PFSK-1 (cell line): ENCODE results near the gene TMEM272.

Source experiments
- FOXP2 ChIP-seq: optimal IDR thresholded peaks from 2 replicates; pipeline ENCODE3; 2011; ENCODE audit warnings: borderline replicate concordance, control low read depth, inconsistent platforms; ENCODE audit not compliant: insufficient read depth; ENCODE audit errors: extremely low read length, extremely low read depth
- POLR2AphosphoS5 ChIP-seq: IDR thresholded peaks from 2 replicates; pipeline ENCODE4 v1.6.1; 2012; ENCODE audit warnings: low read depth, mild to moderate bottlenecking, control low read depth, low read length, moderate library complexity
- SIN3A ChIP-seq: IDR thresholded peaks from 2 replicates; pipeline ENCODE4 v1.6.1; 2012; ENCODE audit warnings: mild to moderate bottlenecking, low read length, moderate library complexity, borderline replicate concordance; ENCODE audit not compliant: insufficient read depth
- TAF1 ChIP-seq: IDR thresholded peaks from 2 replicates; pipeline ENCODE4 v1.6.1; 2012; ENCODE audit warnings: low read length, control low read depth, borderline replicate concordance; ENCODE audit not compliant: insufficient read depth
- TF ChIP-seq, protein P1 (sequence below), 2 experiments: IDR thresholded peaks; 2 replicates each; pipeline versions ENCODE4 v1.6.1 to v1.8.0; 2011 to 2012; ENCODE audit warnings: low read depth in 2 of 2, low read length in 2 of 2, control low read depth in 1 of 2, inconsistent platforms in 1 of 2, mild to moderate bottlenecking in 1 of 2, moderate library complexity in 1 of 2; ENCODE audit not compliant: insufficient read depth in 1 of 2

TMEM272 gene

DNA sequence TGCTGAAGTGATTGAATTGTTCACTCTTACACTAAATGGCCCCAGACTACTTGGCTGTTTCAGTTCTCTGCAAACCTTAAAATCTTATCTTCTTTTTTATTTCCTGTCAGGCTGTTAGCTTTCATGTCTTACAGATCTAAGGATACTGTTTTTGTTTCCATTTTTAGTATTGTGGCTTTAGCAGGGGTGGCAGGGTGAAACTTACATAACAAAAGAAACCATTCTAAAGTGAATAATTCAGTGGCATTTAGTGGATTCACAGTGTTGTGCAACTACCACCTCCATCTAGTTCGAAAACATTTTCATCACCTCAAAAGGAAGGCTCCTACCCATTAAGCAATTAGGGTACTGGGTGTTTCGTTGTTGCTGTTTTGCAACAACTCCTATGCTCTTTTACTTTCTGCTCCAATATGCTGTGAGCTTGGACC is 19.8 kb downstream of the TMEM272 start:
- no peak for TF ChIP-seq POLR2AphosphoS5
- TF ChIP-seq FOXP2: no peak
- TF ChIP-seq, protein P1, sequence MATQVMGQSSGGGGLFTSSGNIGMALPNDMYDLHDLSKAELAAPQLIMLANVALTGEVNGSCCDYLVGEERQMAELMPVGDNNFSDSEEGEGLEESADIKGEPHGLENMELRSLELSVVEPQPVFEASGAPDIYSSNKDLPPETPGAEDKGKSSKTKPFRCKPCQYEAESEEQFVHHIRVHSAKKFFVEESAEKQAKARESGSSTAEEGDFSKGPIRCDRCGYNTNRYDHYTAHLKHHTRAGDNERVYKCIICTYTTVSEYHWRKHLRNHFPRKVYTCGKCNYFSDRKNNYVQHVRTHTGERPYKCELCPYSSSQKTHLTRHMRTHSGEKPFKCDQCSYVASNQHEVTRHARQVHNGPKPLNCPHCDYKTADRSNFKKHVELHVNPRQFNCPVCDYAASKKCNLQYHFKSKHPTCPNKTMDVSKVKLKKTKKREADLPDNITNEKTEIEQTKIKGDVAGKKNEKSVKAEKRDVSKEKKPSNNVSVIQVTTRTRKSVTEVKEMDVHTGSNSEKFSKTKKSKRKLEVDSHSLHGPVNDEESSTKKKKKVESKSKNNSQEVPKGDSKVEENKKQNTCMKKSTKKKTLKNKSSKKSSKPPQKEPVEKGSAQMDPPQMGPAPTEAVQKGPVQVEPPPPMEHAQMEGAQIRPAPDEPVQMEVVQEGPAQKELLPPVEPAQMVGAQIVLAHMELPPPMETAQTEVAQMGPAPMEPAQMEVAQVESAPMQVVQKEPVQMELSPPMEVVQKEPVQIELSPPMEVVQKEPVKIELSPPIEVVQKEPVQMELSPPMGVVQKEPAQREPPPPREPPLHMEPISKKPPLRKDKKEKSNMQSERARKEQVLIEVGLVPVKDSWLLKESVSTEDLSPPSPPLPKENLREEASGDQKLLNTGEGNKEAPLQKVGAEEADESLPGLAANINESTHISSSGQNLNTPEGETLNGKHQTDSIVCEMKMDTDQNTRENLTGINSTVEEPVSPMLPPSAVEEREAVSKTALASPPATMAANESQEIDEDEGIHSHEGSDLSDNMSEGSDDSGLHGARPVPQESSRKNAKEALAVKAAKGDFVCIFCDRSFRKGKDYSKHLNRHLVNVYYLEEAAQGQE (IDR thresholded peaks at IDR 0.05; ENCODE audit: insufficient read depth in 1 of 2, low read depth in 2 of 2, low read length in 2 of 2): no peak
- TF ChIP-seq SIN3A: no peak
- TF ChIP-seq TAF1: no peak

GRCh38 chr13:51823863-51824262 is 21.1 kb downstream of the TMEM272 start:
- TF ChIP-seq TAF1 (no peak), POLR2AphosphoS5 (no peak), FOXP2 (no peak), SIN3A (no peak)
- TF ChIP-seq, protein P1 (IDR thresholded peaks at IDR 0.05; ENCODE audit: insufficient read depth in 1 of 2, low read depth in 2 of 2, low read length in 2 of 2): no peak

DNA sequence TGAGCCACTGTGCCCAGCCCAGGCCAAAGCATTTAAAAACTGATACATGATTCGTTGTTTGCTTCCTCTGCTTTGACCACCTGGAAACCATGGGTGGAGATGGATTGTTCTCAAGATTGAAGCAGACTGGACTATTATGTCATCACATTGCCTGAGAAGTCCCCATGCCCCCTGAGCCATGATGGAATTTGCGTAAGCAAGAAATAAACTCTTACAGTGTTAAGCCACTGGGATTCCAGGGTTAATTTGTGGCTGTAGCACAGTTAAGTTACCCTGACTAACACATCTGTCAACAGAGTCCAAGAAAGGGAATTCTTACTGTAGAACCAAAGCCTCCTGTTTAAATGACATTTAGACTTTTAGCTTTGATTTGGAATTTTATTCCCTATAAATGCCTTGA is 21.6 kb downstream of the TMEM272 start:
- TF ChIP-seq POLR2AphosphoS5 (no peak), FOXP2 (no peak), TAF1 (no peak), SIN3A (no peak)
- TF ChIP-seq, protein P1 (IDR thresholded peaks at IDR 0.05; ENCODE audit: insufficient read depth in 1 of 2, low read depth in 2 of 2, low read length in 2 of 2): no peak

DNA sequence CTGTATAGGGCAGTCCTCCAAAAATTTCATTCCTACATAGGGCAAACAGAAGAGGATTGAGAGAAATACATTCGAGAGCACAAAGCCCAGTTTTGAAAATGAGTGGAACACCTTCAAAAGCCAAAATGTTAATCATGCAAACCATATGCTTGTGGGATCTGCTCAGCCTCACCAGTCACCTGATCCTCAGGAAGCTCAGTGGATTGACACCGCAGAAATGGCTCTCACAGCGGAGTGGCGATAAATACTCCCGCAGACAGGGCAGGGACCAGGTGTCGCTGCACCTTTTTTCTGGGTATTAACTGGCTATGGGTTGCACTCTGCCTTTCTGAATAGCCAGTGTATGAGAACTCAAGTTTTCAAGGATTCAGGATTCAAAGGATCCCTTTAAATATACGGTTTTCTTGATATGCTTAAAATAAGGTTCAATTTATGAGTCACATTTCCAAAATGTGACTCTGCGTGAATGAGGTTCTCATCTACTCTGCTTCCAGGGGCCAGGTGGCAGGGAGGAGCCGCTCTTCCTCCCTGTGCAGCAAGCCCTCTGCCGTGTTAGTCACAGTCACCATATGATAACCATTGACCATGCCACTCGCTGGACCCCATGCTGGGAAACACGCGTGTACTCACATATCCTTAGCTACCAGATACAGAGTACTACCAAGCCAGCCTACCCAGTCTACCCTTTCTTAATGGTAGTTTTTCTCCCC is 22.7 kb downstream of the TMEM272 start:
- no peak for TF ChIP-seq TAF1
- TF ChIP-seq, protein P1 (IDR thresholded peaks at IDR 0.05; ENCODE audit: insufficient read depth in 1 of 2, low read depth in 2 of 2, low read length in 2 of 2): no peak

- TF ChIP-seq FOXP2 (no peak), SIN3A (no peak), TAF1 (no peak), POLR2AphosphoS5 (no peak)
- TF ChIP-seq, protein P1 (IDR thresholded peaks at IDR 0.05; ENCODE audit: insufficient read depth in 1 of 2, low read depth in 2 of 2, low read length in 2 of 2): no peak
Measured at GRCh38 chr13:51821606-51822005, 23.4 kb downstream of the TMEM272 start.
